Pancreas (tissue), 10 donors: ENCODE data around the gene HMGXB3. TPM values are rescaled to one million over a fixed set of nuclear protein-coding genes. Genes with fewer than 3 reads are reported as not detected.

Experiments used
- ATAC-seq, 4 donors: fragments of 200-7000 bp; cut with Tn5 transposase; one replicate each; pipeline versions ENCODE4 v1.8.0 to v1.9.1; 2020; ENCODE audit warnings: mild to moderate bottlenecking in 4 of 4, moderate library complexity in 4 of 4
- DNase-seq, 6 donors: peaks; one replicate each; pipeline ENCODE4 v3.0.0-alpha.2; 2020
- FAIRE-seq: peaks from 2 replicates; lab custom pipeline; 2012; peaks lifted over from hg19 to GRCh38; lab: Jason Lieb, UNC
- H3K27ac ChIP-seq, 4 donors: fragments of 200-600 bp; sonication (generic); 1 replicate in 3 of 4; 2 replicates in 1 of 4; pipeline versions ENCODE4 v1.5.0 to v1.8.0; 2020
- H3K27me3 ChIP-seq, 4 donors: fragments of 200-600 bp; one replicate each; pipeline ENCODE4 v1.8.0; 2021
- H3K36me3 ChIP-seq, 3 donors: fragments of 200-600 bp; sonication (generic) in 1 of 3; one replicate each; pipeline versions ENCODE4 v1.5.0 to v1.8.0; 2020 to 2021
- H3K4me1 ChIP-seq, 3 donors: fragments of 200-600 bp; one replicate each; pipeline ENCODE4 v1.8.0; 2021
- H3K4me3 ChIP-seq, 4 donors: fragments of 200-600 bp; sonication (generic) in 2 of 4; one replicate each; pipeline versions ENCODE4 v1.5.0 to v1.8.0; 2020 to 2021
- H3K9me3 ChIP-seq, 4 donors: fragments of 200-600 bp; one replicate each; pipeline ENCODE4 v1.8.0; 2021
- CTCF ChIP-seq, 4 donors: fragments of 200-600 bp; sonication (generic) in 3 of 4; IDR thresholded peaks; one replicate each; pipeline versions ENCODE4 v1.5.0 to v1.8.0; 2021; ENCODE audit warnings: antibody characterized with exemption in 4 of 4
- WGBS, 2 donors: extraction: QIAGEN DNeasy Blood & Tissue Kit; methylation state at CpG; one replicate each; pipeline ENCODE4 v1.1.7; 2013; 5-methylcytosine and 5-hydroxymethylcytosine counted together
- intact Hi-C, 3 donors: fragments of 100-400 bp; cut with DNase I; formaldehyde crosslinking; loops; one replicate each; pipeline versions ENCODE4 v1.11.1 to v1.14.2; 2022
- polyA plus RNA-seq, 2 donors: library from polyadenylated mRNA; stranded (reverse); fragments of 200-250 nt; gene quantifications; one replicate each; pipeline ENCODE4 v1.2.3, GENCODE V29; 2013
- total RNA-seq, 6 donors: library from RNA; stranded (reverse); fragmentation: NEBNext Ultra II Directional in 4 of 6; extraction: Animal tissue kit (Norgen Biotek cat#: 25700) in 4 of 6; gene quantifications; one replicate each; pipeline versions ENCODE4 v1.2.1 to v1.2.4, GENCODE V29; 2021 to 2023
- donor health status: healthy with polysubstance abuse.
- donor health status: DM: no; HTN: no; CAD: no; lungs with moderate emphysema.
- donor health status: DM: no; HTN: no; CAD: no.
- donor health status: control.
- donor health status: control.
- donor health status: Bipolar disorder and iron deficiency.
- donor health status: DM: yes; HTN: yes; CAD: no.
- donor health status: DM: no; HTN: no; CAD: no.
- donor health status: DM: no; HTN: no; CAD: no.
- donor health status: DM: yes; HTN: yes; CAD: no.

HMGXB3 gene
- total and polyA plus RNA-seq, 8 donors, result 8.6 to 21.4 (median 12.8) TPM

DNA sequence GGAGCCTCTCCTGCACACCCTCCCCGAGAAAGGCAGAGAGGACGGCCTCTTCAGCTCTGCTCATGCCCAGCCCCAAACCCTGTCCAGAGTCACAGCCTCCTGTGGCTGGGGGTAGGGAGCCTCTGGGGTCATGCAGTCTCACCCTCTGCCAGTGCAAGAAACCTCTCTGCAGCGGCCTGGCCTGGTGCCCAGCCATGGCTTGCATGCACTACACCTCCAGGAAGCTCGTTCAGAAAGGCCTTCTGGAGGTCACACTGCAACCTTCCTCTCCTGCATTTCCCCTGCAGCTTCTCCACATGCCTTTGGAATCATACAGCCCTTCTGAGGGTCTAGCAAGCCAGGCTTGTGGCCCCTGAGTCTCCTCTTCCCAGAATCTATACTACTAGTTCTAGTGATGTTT, 67.9 kb downstream of the HMGXB3 start:
- WGBS, 2 donors, result 46 to 62% methylated on average over 4 of the region's 4 CpGs

DNA sequence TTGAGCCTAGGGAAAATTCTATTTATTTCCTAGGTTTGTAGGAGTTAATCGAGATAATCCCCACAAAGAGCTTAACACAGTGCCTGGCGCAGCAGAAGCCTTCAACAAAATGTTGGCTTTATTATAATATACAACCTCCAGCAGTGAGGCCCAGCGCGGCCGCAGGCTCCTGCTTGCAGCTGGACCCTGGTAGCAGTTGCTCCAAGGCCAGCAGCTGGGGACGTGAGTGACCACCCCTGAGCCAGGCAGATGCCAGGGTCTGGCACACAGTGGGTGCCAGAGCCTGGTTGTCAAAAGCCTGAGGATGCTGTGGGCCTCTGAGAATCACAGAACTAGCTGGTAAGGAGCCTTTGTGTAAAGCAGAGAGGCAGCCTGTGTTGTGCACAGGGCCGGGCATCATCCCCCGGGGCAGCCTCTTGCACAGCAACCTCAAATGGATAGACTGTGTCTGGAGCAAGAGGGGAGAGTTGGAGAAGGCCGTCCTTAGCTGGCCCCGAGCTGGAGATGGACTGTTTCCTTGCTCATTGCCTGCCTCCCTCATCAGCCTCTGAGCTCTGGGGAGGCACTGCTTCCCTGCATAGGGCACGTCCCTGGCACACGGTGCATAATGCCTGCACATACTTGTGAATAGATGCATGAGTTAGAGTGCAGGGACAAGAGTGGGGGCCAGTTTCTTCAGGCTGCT, 68.6 kb downstream of the HMGXB3 start:
- H3K27me3 ChIP-seq, result no peaks in the 10 kb centered on the region
- no peaks in the 10 kb centered on the region for H3K9me3 ChIP-seq
- FAIRE-seq (no peak), ATAC-seq (no peak), DNase-seq (peak in 1 of 6 donors; percentile 33)
- no peaks in the 10 kb centered on the region for H3K4me1 ChIP-seq
- no peaks in the 10 kb centered on the region for H3K36me3 ChIP-seq
- H3K27ac ChIP-seq, result no peak overlapping the region
- H3K4me3 ChIP-seq, result no peak overlapping the region
- TF ChIP-seq CTCF (IDR thresholded peaks at IDR 0.05), result no peak
- intact Hi-C loops, result no loop called here
- 78 to 87% methylated on average over 12 of the region's 12 CpGs for WGBS, 2 donors

More for the DNA sequence above, 67.9 kb downstream of the HMGXB3 start:
- intact Hi-C loops, result no loop called here
- no peak for TF ChIP-seq CTCF (IDR thresholded peaks at IDR 0.05)
- H3K4me3 ChIP-seq, result no peak overlapping the region
- FAIRE-seq (no peak), DNase-seq (no peak), ATAC-seq (no peak)
- no peaks in the 10 kb centered on the region for H3K9me3 ChIP-seq
- H3K27me3 ChIP-seq, result no peaks in the 10 kb centered on the region
- no peak overlapping the region for H3K27ac ChIP-seq
- H3K4me1 ChIP-seq, result no peaks in the 10 kb centered on the region
- H3K36me3 ChIP-seq, result no peaks in the 10 kb centered on the region

GRCh38 chr5:150069672-150070627, 69.4 kb downstream of the HMGXB3 start:
- FAIRE-seq (no peak), DNase-seq (peak in 1 of 6 donors; percentile 42), ATAC-seq (no peak)
- intact Hi-C loops, result no loop called here
- Histone ChIP-seq H3K27ac (no peak overlapping the region), H3K27me3 (no peaks in the 10 kb centered on the region), H3K9me3 (no peaks in the 10 kb centered on the region), H3K36me3 (no peaks in the 10 kb centered on the region), H3K4me3 (no peak overlapping the region), H3K4me1 (no peaks in the 10 kb centered on the region)
- no peak for TF ChIP-seq CTCF (IDR thresholded peaks at IDR 0.05)
- 78 to 79% methylated on average over 24 to 25 of the region's 25 CpGs for WGBS, 2 donors

DNA sequence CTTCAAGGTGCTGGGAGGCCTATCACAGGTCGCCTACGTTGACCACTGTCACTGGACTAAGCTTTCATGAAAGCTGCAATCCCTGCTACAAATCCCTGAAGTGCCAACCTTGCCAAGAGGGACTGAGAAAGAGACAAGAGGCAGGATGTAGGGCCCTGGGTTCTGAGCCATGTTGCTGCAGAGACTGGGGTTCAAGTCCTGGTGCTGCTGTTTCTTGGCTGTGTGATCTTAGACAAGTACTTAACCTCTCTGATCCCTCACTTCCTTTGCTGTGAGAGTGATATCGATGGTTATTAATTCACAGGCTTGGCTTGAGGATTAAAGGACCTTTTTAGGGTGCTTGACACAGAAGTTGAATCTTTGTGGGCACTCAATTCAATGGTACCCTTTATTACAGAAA, 70.3 kb downstream of the HMGXB3 start:
- Histone ChIP-seq H3K36me3 (no peaks in the 10 kb centered on the region), H3K4me1 (no peaks in the 10 kb centered on the region), H3K27ac (no peak overlapping the region), H3K4me3 (no peak overlapping the region), H3K9me3 (no peaks in the 10 kb centered on the region), H3K27me3 (no peaks in the 10 kb centered on the region)
- intact Hi-C loops, result no loop called here
- no peak for TF ChIP-seq CTCF (IDR thresholded peaks at IDR 0.05)
- WGBS, 2 donors, result 88 to 93% methylated on average over 3 of the region's 3 CpGs
- ATAC-seq (no peak), FAIRE-seq (no peak), DNase-seq (no peak)
